HG02798 (cell line): ENCODE data around the gene C2orf72.
"Not testable (repeated sequence)": the region's sequence is repeated elsewhere in the genome, so short reads cannot be mapped to it uniquely, and the experiment has no call there.

Experiments used
- ATAC-seq: cut with Tn5 transposase; IDR thresholded peaks from one replicate; pipeline ENCODE4 v1.9.1; 2021; ENCODE audit warnings: mild to moderate bottlenecking; ENCODE audit not compliant: unreplicated experiment, poor library complexity

The C2orf72 gene

GRCh38 chr2:231063347-231063746, 26.0 kb downstream of the C2orf72 start:
- no peak for ATAC-seq

- ATAC-seq: no peak
These were observed 28.6 kb downstream of the C2orf72 start for GRCh38 chr2:231065966-231066365.

DNA sequence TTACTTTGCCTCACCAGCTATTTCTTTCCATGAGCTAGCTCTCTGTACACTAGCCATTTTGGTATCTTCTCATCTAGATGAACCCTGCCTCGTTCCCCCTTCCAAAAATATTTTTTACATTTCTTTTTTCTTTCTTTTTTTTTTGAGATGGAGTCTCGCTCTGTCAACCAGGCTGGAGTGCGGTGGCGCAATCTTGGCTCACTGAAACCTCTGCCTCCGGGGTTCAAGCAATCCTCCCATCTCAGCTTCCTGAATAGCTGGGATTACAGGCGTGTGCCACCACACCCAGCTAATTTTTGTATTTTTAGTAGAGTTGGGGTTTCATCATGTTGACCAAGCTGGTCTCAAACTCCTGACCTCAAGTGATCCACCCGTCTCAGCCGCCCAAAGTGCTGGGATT, 30.2 kb downstream of the C2orf72 start:
- ATAC-seq: not testable (repeated sequence)

DNA sequence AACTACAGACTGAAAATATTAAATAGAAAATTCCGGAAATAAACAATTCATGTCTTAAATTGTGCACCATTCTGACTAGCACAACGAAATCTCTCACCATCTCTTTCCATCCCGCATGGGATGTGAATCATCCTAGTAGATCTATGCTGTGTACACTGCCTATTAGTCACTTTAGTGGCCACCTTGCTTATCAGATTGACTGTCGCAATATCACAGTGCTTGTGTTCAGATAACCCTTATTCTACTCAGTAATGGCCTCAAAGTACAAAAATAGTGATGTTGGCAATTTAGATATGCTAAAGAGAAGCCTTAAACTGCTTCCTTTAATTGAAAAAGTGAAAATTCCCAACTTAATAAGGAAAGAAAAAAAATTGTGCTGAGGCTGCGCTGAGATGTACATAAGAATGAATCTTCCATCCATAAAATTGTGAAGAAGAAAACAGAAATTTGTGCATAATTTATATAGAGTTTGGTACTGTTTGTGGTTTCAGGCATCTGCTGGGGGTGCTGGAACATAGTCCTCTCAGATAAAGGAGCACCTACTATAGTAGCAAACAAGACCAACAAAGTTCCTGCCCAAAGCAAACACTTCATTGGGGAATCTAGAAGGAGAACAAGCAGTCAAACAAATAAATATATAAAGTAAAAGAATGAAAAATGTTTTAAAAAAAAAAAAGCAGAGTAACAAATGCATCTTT, 31.4 kb downstream of the C2orf72 start:
- ATAC-seq: no peak

DNA sequence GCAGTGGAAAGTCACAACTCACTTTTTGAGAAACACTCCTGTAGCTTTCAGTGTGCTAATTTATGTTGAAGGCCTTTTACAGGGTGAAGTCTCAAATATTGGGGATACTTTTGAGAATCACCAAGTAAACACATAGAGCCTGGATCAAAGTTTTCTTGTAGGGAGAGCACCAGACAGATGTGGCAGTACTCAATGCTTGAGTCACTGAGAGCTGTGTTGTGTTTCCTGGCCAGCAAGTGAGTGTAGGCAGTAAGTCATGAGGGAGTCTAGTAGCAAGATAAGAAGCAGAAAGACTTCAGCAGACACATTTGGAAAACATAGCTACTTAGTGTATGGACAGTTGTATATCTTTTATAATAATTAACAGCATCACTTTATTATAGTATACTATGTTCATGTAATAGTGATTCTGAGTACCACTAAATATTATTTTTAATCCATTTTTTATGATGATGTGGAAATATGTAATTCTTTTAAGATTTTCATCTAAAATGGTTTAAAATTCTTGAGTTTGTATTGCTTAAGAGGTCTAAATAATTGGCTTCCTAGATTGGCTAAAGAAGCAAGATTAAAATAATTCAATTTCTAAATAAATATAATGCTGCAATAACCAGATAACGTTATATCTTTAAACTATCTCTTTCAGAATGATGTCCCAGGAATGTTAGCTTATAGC, 32.2 kb downstream of the C2orf72 start:
- ATAC-seq: no peak

DNA sequence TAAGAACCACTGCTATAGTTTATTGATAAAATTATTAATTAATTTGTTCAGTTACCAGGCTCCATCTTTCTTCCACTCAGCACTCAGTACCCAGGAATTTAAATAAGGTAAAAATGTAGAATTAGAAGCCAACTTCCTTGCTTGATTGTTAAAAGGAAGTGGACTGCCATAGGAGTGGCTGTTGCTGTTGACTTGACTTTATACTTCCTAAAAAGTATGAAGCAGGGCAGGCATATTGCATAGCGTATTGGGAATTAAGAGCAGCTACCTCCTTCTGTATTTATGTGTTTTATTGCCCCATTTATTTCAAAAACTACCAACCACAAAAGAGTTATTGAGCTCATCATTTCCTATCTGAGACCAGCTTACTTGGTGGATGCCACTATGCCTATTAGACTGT, 47.2 kb downstream of the C2orf72 start:
- no peak for ATAC-seq

GRCh38 chr2:231088754-231089153, 51.4 kb downstream of the C2orf72 start:
- ATAC-seq: no peak

GRCh38 chr2:231093933-231094332, 56.6 kb downstream of the C2orf72 start:
- no peak for ATAC-seq

DNA sequence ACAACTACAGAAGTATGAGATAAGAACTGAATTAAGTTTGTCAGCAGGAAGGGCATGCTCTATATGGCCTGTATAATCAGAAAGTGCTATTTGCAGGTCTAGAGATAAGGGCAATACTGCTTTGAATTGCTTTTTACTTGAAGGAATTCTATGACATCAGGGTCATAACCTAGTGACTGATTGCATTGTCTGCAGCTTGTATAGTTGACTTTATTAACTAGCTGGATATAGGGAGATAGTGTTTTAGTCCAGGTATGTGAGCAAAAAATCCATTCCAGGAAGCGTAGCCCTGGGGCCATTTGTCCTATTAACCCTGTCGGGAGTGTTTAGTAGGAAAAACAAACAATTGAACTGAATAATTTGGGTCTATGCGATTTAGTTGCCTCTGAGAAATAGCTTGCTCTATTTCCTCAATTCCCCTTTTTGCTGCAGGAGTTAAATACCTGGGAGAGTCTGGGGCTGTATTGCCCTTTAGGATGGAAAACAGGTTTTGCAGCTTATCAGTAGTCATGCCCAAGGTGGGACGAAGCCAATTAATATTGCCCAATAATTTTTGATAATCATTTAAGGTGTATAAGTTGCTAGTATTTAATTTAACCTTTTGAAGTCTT, 57.5 kb downstream of the C2orf72 start:
- ATAC-seq: no peak
